GM10266 (cell line): ENCODE measurements around the gene TMEM119.

Experiments used
- DNase-seq: peaks from one replicate; pipeline ENCODE4 v3.0.0; 2012; ENCODE audit errors: extremely low spot score
- TF ChIP-seq, protein P1 (sequence below): IDR thresholded peaks from 2 replicates; pipeline ENCODE4 v1.5.1; 2012; ENCODE audit warnings: mild to moderate bottlenecking, low read depth; ENCODE audit not compliant: control insufficient read depth, insufficient read depth; ENCODE audit errors: missing control alignments

Gene TMEM119

GRCh38 chr12:108570743-108571608 is 26.9 kb downstream of the TMEM119 start:
- TF ChIP-seq, protein P1, sequence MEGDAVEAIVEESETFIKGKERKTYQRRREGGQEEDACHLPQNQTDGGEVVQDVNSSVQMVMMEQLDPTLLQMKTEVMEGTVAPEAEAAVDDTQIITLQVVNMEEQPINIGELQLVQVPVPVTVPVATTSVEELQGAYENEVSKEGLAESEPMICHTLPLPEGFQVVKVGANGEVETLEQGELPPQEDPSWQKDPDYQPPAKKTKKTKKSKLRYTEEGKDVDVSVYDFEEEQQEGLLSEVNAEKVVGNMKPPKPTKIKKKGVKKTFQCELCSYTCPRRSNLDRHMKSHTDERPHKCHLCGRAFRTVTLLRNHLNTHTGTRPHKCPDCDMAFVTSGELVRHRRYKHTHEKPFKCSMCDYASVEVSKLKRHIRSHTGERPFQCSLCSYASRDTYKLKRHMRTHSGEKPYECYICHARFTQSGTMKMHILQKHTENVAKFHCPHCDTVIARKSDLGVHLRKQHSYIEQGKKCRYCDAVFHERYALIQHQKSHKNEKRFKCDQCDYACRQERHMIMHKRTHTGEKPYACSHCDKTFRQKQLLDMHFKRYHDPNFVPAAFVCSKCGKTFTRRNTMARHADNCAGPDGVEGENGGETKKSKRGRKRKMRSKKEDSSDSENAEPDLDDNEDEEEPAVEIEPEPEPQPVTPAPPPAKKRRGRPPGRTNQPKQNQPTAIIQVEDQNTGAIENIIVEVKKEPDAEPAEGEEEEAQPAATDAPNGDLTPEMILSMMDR: peak; percentile 43

GRCh38 chr12:108568338-108569154 is 29.3 kb downstream of the TMEM119 start:
- peak; percentile 77 for DNase-seq
- TF ChIP-seq, protein P1: no peak

More at GRCh38 chr12:108570743-108571608, 26.9 kb downstream of the TMEM119 start:
- no peak for DNase-seq

DNA sequence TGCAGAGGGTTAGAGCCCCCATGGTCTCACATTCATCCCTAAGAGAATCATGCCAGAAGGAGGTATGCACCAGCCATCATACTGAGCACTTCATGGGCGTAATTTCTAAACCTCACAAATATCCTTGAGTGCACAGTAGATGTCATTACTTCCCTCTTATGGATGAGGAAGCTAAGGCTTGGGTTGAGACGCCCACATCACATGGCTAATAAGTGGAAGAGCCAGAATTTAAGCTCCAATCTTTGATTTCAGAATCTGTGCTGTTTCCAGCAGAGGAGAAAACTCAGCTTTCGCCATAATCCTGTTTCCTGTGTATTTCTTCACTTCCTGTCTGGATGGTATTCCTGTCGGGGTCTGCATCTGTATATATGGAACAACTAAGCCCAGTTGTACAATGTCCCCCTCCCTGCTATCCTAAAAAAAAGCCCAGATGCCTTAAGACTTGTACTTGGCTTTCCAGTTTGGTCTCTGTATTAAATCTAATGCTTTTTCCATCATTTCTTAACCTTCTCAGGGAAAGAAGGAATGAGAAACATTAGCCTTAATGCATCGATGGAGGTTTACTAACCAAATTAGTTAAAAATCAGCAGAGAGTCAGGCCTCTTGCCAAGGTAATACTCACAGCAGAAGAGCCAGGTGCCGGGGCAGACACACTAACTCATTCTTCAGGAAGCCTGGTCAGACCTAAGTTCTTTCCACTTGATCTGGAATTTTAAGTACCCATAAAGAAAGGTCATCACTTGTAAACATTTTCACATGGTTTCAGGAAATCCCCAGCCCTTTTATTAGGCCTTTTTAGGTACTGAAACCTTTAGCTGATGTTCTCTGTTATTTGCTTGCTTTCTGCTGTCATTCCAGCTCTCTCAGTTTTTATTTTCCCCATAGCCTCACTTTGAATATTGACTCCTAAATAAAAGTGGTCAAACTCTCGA is 30.2 kb downstream of the TMEM119 start:
- TF ChIP-seq, protein P1: no peak
- DNase-seq: no peak

DNA sequence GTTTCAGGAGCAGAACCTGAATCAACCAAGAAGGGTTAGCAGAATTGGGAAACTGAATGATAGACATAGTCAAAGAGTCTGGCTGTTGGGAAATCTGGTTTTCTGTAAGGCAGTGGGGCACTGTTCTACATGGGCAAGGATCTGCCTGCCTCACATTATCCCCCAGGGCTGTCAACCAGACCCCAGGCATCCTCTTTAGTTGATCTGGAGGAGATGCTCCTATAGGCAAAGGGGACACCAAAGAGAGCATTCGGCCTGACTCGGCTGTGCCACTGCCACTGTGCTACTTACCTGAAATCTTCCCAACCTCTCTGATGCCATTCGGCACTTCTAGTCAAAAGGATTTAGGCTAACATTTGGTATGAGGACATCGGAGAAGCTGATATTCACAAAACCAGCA is 31.4 kb downstream of the TMEM119 start:
- TF ChIP-seq, protein P1: no peak
- DNase-seq: no peak

DNA sequence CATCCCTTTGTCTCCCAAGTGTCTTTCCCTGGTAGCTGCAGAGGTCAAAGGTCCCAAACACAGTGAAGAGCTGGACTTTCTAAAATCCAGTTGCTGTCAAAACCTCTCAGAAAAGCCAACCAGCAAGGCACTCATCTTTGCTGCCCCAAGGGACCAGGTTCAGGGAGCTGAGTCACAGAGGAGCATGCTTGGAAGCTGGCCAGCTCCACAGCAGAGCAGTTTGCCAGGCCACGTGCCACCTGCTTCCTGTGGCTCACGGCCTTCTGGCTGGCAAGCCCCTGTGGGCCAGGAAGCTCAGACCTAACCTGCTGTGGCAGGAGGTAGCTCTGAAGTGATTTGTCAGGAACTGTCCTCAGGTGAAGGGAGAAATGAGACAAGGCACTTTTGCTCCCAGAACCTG is 31.9 kb downstream of the TMEM119 start:
- TF ChIP-seq, protein P1: no peak
- no peak for DNase-seq

GRCh38 chr12:108565146-108565545 is 32.7 kb downstream of the TMEM119 start:
- TF ChIP-seq, protein P1: no peak
- no peak for DNase-seq
